Measurements from ENCODE around the gene FAM234B.

The FAM234B gene

GRCh38 chr12:13124656-13125505 is 80.7 kb downstream of the FAM234B start:
- DNase-seq: no peak

GRCh38 chr12:13125996-13126395 is 81.8 kb downstream of the FAM234B start:
- no peak for DNase-seq

DNA sequence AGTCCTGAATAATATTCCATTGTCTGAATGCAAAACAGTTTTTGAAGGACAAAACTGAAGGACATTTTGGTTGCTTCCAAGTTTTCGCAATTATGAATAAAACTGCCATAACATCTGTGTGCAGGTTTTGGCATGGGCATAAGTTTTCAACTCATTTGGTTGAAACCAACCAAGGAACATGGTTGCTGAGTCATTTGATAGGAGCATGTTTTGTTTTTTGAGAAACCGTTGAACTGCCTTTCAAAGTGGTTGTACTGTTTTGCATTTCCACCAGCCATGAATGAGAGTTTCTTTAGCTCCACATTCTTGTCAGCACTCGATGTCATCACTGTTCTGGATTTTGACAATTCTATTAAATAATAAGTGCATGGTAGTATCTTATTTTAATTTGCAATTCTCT is 82.3 kb downstream of the FAM234B start:
- DNase-seq: no peak

DNA sequence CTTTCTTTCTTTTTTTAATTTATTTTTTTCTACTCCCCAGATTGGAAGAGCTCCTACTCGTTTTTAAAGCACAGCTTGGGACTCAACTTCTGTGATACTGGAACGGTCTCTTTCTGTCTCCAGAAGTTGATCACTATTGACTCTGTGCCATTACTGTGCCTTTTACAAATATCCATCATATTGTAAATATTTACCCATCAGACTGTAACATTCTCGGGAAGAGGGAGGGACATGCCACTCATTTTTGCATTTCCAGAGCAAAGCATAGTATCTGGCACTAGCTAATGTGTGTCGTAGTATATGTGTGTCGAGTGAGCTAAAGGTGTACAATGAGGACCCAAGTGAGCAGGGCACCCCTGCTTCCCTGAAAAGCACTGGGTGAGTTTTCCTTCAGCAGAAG is 83.3 kb downstream of the FAM234B start:
- DNase-seq: no peak

DNA sequence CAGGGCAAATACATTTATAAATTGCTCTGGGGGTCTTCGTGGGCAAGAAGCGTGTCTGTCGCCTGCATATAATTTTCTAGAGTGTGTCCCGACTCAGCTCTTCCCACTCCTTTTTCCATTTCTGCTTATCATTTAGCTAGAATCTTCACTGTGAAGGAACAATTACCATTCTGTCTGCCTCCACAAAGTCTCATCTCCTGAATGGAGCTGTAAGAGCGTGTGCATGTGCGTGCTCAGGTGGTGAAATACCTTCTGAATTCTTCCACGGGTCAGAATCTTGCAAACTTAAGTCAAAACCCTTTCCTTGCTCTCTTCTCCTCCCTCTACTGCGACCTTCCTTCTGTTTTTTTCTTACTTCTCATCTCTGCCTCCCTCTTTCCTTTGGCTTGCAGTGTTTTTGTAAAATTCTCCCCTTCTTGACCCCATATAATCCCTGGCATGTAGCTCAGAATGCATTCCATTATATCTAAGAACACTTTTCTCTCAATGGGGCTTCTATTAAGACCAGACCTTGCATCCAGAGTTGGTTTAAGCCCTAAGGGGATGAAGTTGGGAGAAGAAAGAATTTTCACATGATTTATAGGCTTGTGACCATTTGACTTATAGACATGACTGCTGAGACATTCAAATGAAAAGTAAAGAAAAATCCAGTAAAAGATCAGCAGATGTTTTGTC is 84.2 kb downstream of the FAM234B start:
- DNase-seq: no peak

GRCh38 chr12:13130981-13131380 is 86.8 kb downstream of the FAM234B start:
- no peak for DNase-seq
